Trophoblast cell (in vitro differentiated cells and primary cell): Measurements from ENCODE around the gene GPR35.

Experiments used
- DNase-seq, 2 donors: peaks; one replicate each; pipeline ENCODE4 v3.0.0-alpha.2; 2016
- H2AFZ ChIP-seq: 2 replicates; pipeline ENCODE4 v1.6.1; 2013; ENCODE audit warnings: low read length, moderate library complexity, mild to moderate bottlenecking; ENCODE audit not compliant: insufficient read depth, poor library complexity
- H2AK5ac ChIP-seq: 2 replicates; pipeline ENCODE4 v1.6.1; 2013; ENCODE audit warnings: mild to moderate bottlenecking, low read length
- H2BK120ac ChIP-seq: 2 replicates; pipeline ENCODE4 v1.6.1; 2013; ENCODE audit warnings: low read length, mild to moderate bottlenecking, moderate library complexity; ENCODE audit not compliant: insufficient read depth, poor library complexity
- H2BK12ac ChIP-seq: 2 replicates; pipeline ENCODE4 v1.6.1; 2013; ENCODE audit warnings: mild to moderate bottlenecking, low read length, moderate library complexity
- H2BK5ac ChIP-seq: 2 replicates; pipeline ENCODE4 v1.6.1; 2013; ENCODE audit warnings: low read length, low read depth, moderate library complexity, mild to moderate bottlenecking; ENCODE audit not compliant: poor library complexity
- H3K14ac ChIP-seq: 2 replicates; pipeline ENCODE4 v1.6.1; 2013; ENCODE audit warnings: mild to moderate bottlenecking, low read length
- H3K18ac ChIP-seq: 2 replicates; pipeline ENCODE4 v1.6.1; 2013; ENCODE audit warnings: mild to moderate bottlenecking, low read length
- H3K23ac ChIP-seq: 2 replicates; pipeline ENCODE4 v1.6.1; 2013; ENCODE audit warnings: low read length
- H3K27ac ChIP-seq: 2 replicates; pipeline ENCODE4 v1.5.1; 2013; ENCODE audit warnings: low read depth, mild to moderate bottlenecking, inconsistent platforms, low read length, moderate library complexity
- H3K27me3 ChIP-seq: 2 replicates; pipeline ENCODE4 v1.6.1; 2013; ENCODE audit warnings: inconsistent platforms, mild to moderate bottlenecking, low read length, moderate library complexity; ENCODE audit not compliant: insufficient read depth
- H3K36me3 ChIP-seq, 2 experiments: 1 replicate in 1 of 2; 2 replicates in 1 of 2; pipeline ENCODE4 v1.6.1; 2013; ENCODE audit warnings: low read length in 2 of 2, mild to moderate bottlenecking in 2 of 2, moderate library complexity in 1 of 2; ENCODE audit not compliant: insufficient read depth in 2 of 2, control insufficient read depth in 1 of 2
- H3K4ac ChIP-seq: 2 replicates; pipeline ENCODE4 v1.6.1; 2013; ENCODE audit warnings: low read depth, mild to moderate bottlenecking, low read length, moderate library complexity
- H3K4me1 ChIP-seq, 2 experiments: 1 replicate in 1 of 2; 2 replicates in 1 of 2; pipeline ENCODE4 v1.6.1; 2013; ENCODE audit warnings: low read length in 2 of 2, mild to moderate bottlenecking in 2 of 2, moderate library complexity in 1 of 2; ENCODE audit not compliant: insufficient read depth in 2 of 2, control insufficient read depth in 1 of 2
- H3K4me2 ChIP-seq: 2 replicates; pipeline ENCODE4 v1.6.1; 2013; ENCODE audit warnings: inconsistent platforms, mild to moderate bottlenecking, low read length, moderate library complexity
- H3K4me3 ChIP-seq: 2 replicates; pipeline ENCODE4 v1.5.1; 2013; ENCODE audit warnings: mild to moderate bottlenecking, low read depth, low read length, inconsistent platforms
- H3K79me1 ChIP-seq: one replicate; pipeline ENCODE4 v1.6.1; 2013; ENCODE audit warnings: low read length
- H3K79me2 ChIP-seq: 2 replicates; pipeline ENCODE4 v1.6.1; 2013; ENCODE audit warnings: low read length, mild to moderate bottlenecking; ENCODE audit not compliant: control insufficient read depth, insufficient read depth, poor library complexity
- H3K9ac ChIP-seq: 2 replicates; pipeline ENCODE4 v1.6.1; 2013; ENCODE audit warnings: mild to moderate bottlenecking, low read length
- H3K9me3 ChIP-seq: 2 replicates; pipeline ENCODE4 v1.6.1; 2013; ENCODE audit warnings: low read depth, mild to moderate bottlenecking, control low read depth, inconsistent platforms, low read length; ENCODE audit not compliant: insufficient read depth
- H4K12ac ChIP-seq: 2 replicates; pipeline ENCODE4 v1.6.1; 2013; ENCODE audit warnings: low read depth, mild to moderate bottlenecking, low read length, moderate library complexity
- H4K8ac ChIP-seq: 2 replicates; pipeline ENCODE4 v1.6.1; 2013; ENCODE audit warnings: low read depth, mild to moderate bottlenecking, low read length, moderate library complexity
- H4K91ac ChIP-seq: one replicate; pipeline ENCODE4 v1.6.1; 2013; ENCODE audit warnings: low read depth, mild to moderate bottlenecking, low read length, moderate library complexity
- WGBS: extraction: QIAGEN DNeasy Blood & Tissue Kit; methylation state at CpG from one replicate; pipeline ENCODE4 v1.1.7; 2013; ENCODE audit warnings: missing lambda C conversion rate; ENCODE audit not compliant: insufficient read length, insufficient coverage; ENCODE audit errors: extremely low coverage; 5-methylcytosine and 5-hydroxymethylcytosine counted together

GPR35 gene

DNA sequence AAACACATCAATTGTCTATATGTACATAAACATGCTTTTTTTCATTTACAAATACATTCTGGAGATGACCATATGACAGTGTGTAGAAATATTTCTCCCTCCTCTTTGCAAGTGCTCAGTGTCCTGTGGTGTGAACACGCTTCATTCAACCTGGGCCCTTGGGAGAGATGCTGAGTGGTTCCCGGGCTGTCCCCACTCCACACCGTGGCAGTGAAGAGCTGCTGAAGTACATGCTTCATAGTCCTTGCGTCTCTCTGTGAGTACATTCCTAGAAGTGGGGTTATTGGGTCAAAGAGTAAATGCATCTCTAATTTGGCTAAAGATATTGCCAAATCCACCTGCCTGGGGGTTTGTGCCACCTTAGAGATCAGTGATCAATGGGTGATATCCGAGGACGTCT is 6.5 kb upstream of the GPR35 start:
- Histone ChIP-seq H4K8ac (no peak overlapping the region), H3K4ac (no peak overlapping the region), H4K91ac (no peak overlapping the region), H3K23ac (no peak overlapping the region), H3K9ac (no peak overlapping the region), H3K27ac (no peak overlapping the region), H3K79me2 (no peaks in the 10 kb centered on the region), H3K14ac (no peak overlapping the region), H2BK12ac (no peak overlapping the region), H3K36me3 (no peaks in the 10 kb centered on the region), H3K4me3 (no peak overlapping the region), H3K27me3 (no peaks in the 10 kb centered on the region), H3K4me1 (no peaks in the 10 kb centered on the region), H3K18ac (no peak overlapping the region), H2AFZ (no peak overlapping the region), H4K12ac (no peak overlapping the region), H3K9me3 (peaks cover 15% of the 10 kb centered on the region), H2AK5ac (no peak overlapping the region), H3K79me1 (no peaks in the 10 kb centered on the region), H3K4me2 (no peak overlapping the region), H2BK5ac (no peak overlapping the region), H2BK120ac (no peak overlapping the region)
- no CpG with 5 or more reads among the region's 6 CpGs for WGBS
- DNase-seq: no peak

GRCh38 chr2:240619506-240620148 is 5.7 kb upstream of the GPR35 start:
- Histone ChIP-seq H3K79me1 (no peaks in the 10 kb centered on the region), H3K4me1 (no peaks in the 10 kb centered on the region), H2AK5ac (no peak overlapping the region), H2BK5ac (no peak overlapping the region), H3K9ac (no peak overlapping the region), H3K4ac (no peak overlapping the region), H3K9me3 (peaks cover 14% of the 10 kb centered on the region), H3K23ac (no peak overlapping the region), H3K27me3 (no peaks in the 10 kb centered on the region), H3K79me2 (no peaks in the 10 kb centered on the region), H3K4me2 (no peak overlapping the region), H4K12ac (no peak overlapping the region), H2BK120ac (no peak overlapping the region), H4K8ac (no peak overlapping the region), H2AFZ (no peak overlapping the region), H3K14ac (no peak overlapping the region), H2BK12ac (no peak overlapping the region), H3K27ac (no peak overlapping the region), H3K18ac (no peak overlapping the region), H4K91ac (no peak overlapping the region), H3K36me3 (no peaks in the 10 kb centered on the region), H3K4me3 (no peak overlapping the region)
- no peak for DNase-seq
- no CpG with 5 or more reads among the region's 19 CpGs for WGBS

- WGBS: no CpG with 5 or more reads among the region's 13 CpGs
Observed at GRCh38 chr2:240620149-240620731, 5.0 kb upstream of the GPR35 start.

GRCh38 chr2:240620859-240621258 is 4.4 kb upstream of the GPR35 start:
- no peaks in the 10 kb centered on the region for H3K36me3 ChIP-seq
- H3K18ac ChIP-seq: no peak overlapping the region
- H3K27me3 ChIP-seq: no peaks in the 10 kb centered on the region
- H2BK5ac ChIP-seq: no peak overlapping the region
- H4K12ac ChIP-seq: no peak overlapping the region
- H2AFZ ChIP-seq: no peak overlapping the region
- H2BK120ac ChIP-seq: no peak overlapping the region
- H3K27ac ChIP-seq: no peak overlapping the region
- DNase-seq: no peak
- H3K9ac ChIP-seq: no peak overlapping the region
- H4K8ac ChIP-seq: no peak overlapping the region
- H3K14ac ChIP-seq: no peak overlapping the region
- H3K4me2 ChIP-seq: no peak overlapping the region
- no peak overlapping the region for H2BK12ac ChIP-seq
- no peaks in the 10 kb centered on the region for H3K79me1 ChIP-seq
- no peak overlapping the region for H4K91ac ChIP-seq
- peaks cover 12% of the 10 kb centered on the region for H3K9me3 ChIP-seq
- H3K4ac ChIP-seq: no peak overlapping the region
- no peak overlapping the region for H3K23ac ChIP-seq
- no CpG with 5 or more reads among the region's 7 CpGs for WGBS
- H3K4me1 ChIP-seq: no peaks in the 10 kb centered on the region
- no peaks in the 10 kb centered on the region for H3K79me2 ChIP-seq
- H3K4me3 ChIP-seq: no peak overlapping the region
- no peak overlapping the region for H2AK5ac ChIP-seq

More at GRCh38 chr2:240620149-240620731, 5.0 kb upstream of the GPR35 start:
- H3K9ac ChIP-seq: no peak overlapping the region
- no peak overlapping the region for H2BK12ac ChIP-seq
- H3K27ac ChIP-seq: no peak overlapping the region
- peaks cover 13% of the 10 kb centered on the region for H3K9me3 ChIP-seq
- no peak overlapping the region for H2AK5ac ChIP-seq
- no peaks in the 10 kb centered on the region for H3K79me1 ChIP-seq
- no peak overlapping the region for H3K23ac ChIP-seq
- no peak overlapping the region for H3K14ac ChIP-seq
- H2BK5ac ChIP-seq: no peak overlapping the region
- H4K8ac ChIP-seq: no peak overlapping the region
- no peak overlapping the region for H4K91ac ChIP-seq
- no peak overlapping the region for H2BK120ac ChIP-seq
- no peaks in the 10 kb centered on the region for H3K27me3 ChIP-seq
- H3K79me2 ChIP-seq: no peaks in the 10 kb centered on the region
- no peak overlapping the region for H2AFZ ChIP-seq
- H4K12ac ChIP-seq: no peak overlapping the region
- no peak overlapping the region for H3K18ac ChIP-seq
- H3K4me3 ChIP-seq: no peak overlapping the region
- H3K4me1 ChIP-seq: no peaks in the 10 kb centered on the region
- no peak overlapping the region for H3K4me2 ChIP-seq
- no peak overlapping the region for H3K4ac ChIP-seq
- H3K36me3 ChIP-seq: no peaks in the 10 kb centered on the region
- no peak for DNase-seq
